Erythroblast (primary cell): ENCODE data around the gene BMP7.

ENCODE experiments used
- GATA1 ChIP-seq: IDR thresholded peaks from 2 replicates; pipeline ENCODE4 v1.6.1; 2011; ENCODE audit warnings: low read depth, mild to moderate bottlenecking, control low read depth, low read length, moderate library complexity
- POLR2A ChIP-seq: IDR thresholded peaks from 2 replicates; pipeline ENCODE4 v1.6.1; 2011; ENCODE audit warnings: mild to moderate bottlenecking, low read length

- TF ChIP-seq POLR2A (no peak), GATA1 (no peak)
Observed at GRCh38 chr20:57124366-57124765, 142.1 kb downstream of the BMP7 start.
